Endodermal cell (in vitro differentiated cells): Measurements from ENCODE around the gene ZMAT5. TPM values are rescaled to one million over a fixed set of nuclear protein-coding genes. Genes with fewer than 3 reads are reported as not detected.

Experiments
- DNase-seq: peaks from one replicate; pipeline ENCODE4 v3.0.0-alpha.2; 2017
- H3K27ac ChIP-seq: 2 replicates; pipeline ENCODE4 v1.5.1; 2013; ENCODE audit warnings: mild to moderate bottlenecking, low read depth, low read length, moderate library complexity
- H3K27me3 ChIP-seq: 2 replicates; pipeline ENCODE4 v1.6.1; 2013; ENCODE audit warnings: mild to moderate bottlenecking, low read length, moderate library complexity; ENCODE audit not compliant: insufficient read depth, control insufficient read depth, poor library complexity, severe bottlenecking
- H3K36me3 ChIP-seq: 2 replicates; pipeline ENCODE4 v1.7.0; 2013; ENCODE audit warnings: mild to moderate bottlenecking, low read length, moderate library complexity; ENCODE audit not compliant: control insufficient read depth, insufficient read depth
- H3K4me1 ChIP-seq: one replicate; pipeline ENCODE4 v1.7.0; 2013; ENCODE audit warnings: low read length; ENCODE audit not compliant: control insufficient read depth, insufficient read depth
- H3K4me3 ChIP-seq: 2 replicates; pipeline ENCODE4 v1.5.1; 2013; ENCODE audit warnings: mild to moderate bottlenecking, low read length, moderate library complexity
- H3K9ac ChIP-seq: 2 replicates; pipeline ENCODE4 v1.6.1; 2013; ENCODE audit warnings: mild to moderate bottlenecking, low read length, moderate library complexity; ENCODE audit not compliant: poor library complexity, severe bottlenecking; ENCODE audit errors: extremely low read depth
- H3K9me3 ChIP-seq: 2 replicates; pipeline ENCODE4 v1.6.1; 2013; ENCODE audit warnings: mild to moderate bottlenecking, low read length, moderate library complexity; ENCODE audit not compliant: control insufficient read depth
- H3K27ac Mint-ChIP-seq: 2 replicates; pipeline ENCODE4 v1.8.0; 2020; ENCODE audit warnings: mixed read lengths
- H3K27me3 Mint-ChIP-seq: 2 replicates; pipeline ENCODE4 v1.8.0; 2021; ENCODE audit warnings: mild to moderate bottlenecking, mixed read lengths; ENCODE audit not compliant: insufficient read depth
- H3K36me3 Mint-ChIP-seq: 2 replicates; pipeline ENCODE4 v1.8.0; 2020; ENCODE audit warnings: low read depth, mixed read lengths
- H3K4me1 Mint-ChIP-seq: 2 replicates; pipeline ENCODE4 v1.8.0; 2020; ENCODE audit warnings: mixed read lengths
- H3K4me3 Mint-ChIP-seq: 2 replicates; pipeline ENCODE4 v1.8.0; 2020; ENCODE audit warnings: mild to moderate bottlenecking, moderate library complexity, mixed read lengths
- H3K9me3 Mint-ChIP-seq: 2 replicates; pipeline ENCODE4 v1.8.0; 2020; ENCODE audit warnings: mild to moderate bottlenecking, mixed read lengths
- CTCF ChIP-seq: fragments of 200-600 bp; sonication (generic); conservative IDR thresholded peaks from 2 replicates; pipeline ENCODE4 v1.5.0; 2021; ENCODE audit warnings: antibody characterized with exemption, mild to moderate bottlenecking
- WGBS, 2 experiments: methylation state at CpG; one replicate each; pipeline versions ENCODE4 v1.1.5 to v1.1.7; 2013; ENCODE audit warnings: missing lambda C conversion rate in 2 of 2, mixed read lengths in 1 of 2; ENCODE audit not compliant: insufficient coverage in 1 of 2, insufficient read length in 1 of 2; 5-methylcytosine and 5-hydroxymethylcytosine counted together
- total RNA-seq, 2 donors: library from RNA; stranded (reverse); fragmentation: NEBNext Ultra II Directional in 1 of 2; extraction: Animal tissue kit (Norgen Biotek cat#: 25700) in 1 of 2; gene quantifications; 2 replicates in 1 of 2; 3 replicates in 1 of 2; pipeline ENCODE4 v1.2.1, GENCODE V29; 2021

ZMAT5 gene
- total RNA-seq, 2 donors from 2014 or later = 15.5 to 22.5 TPM

- no peak overlapping the region for H3K27ac ChIP-seq
- no peak overlapping the region for H3K4me3 Mint-ChIP-seq
- no peak for TF ChIP-seq CTCF
- H3K36me3 ChIP-seq = no peaks in the 10 kb centered on the region
- no peak overlapping the region for H3K27ac Mint-ChIP-seq
- H3K9ac ChIP-seq = no peak overlapping the region
- no peaks in the 10 kb centered on the region for H3K9me3 ChIP-seq
- H3K27me3 ChIP-seq = no peaks in the 10 kb centered on the region
- no peaks in the 10 kb centered on the region for H3K9me3 Mint-ChIP-seq
- no peak overlapping the region for H3K4me3 ChIP-seq
- DNase-seq = no peak
- 92 to 96% methylated on average over 9 to 15 of the region's 15 CpGs for WGBS, 2 experiments
- no peaks in the 10 kb centered on the region for H3K4me1 ChIP-seq
- peaks cover 26% of the 10 kb centered on the region for H3K27me3 Mint-ChIP-seq
- H3K36me3 Mint-ChIP-seq = no peaks in the 10 kb centered on the region
- H3K4me1 Mint-ChIP-seq = no peaks in the 10 kb centered on the region
Measured at GRCh38 chr22:29710193-29710592, 56.6 kb downstream of the ZMAT5 start.

- peaks cover 21% of the 10 kb centered on the region for H3K4me1 ChIP-seq
- Mint-ChIP-seq H3K27ac (no peak overlapping the region), H3K36me3 (no peaks in the 10 kb centered on the region), H3K27me3 (peaks cover 30% of the 10 kb centered on the region), H3K4me1 (peaks cover 8% of the 10 kb centered on the region), H3K9me3 (no peaks in the 10 kb centered on the region), H3K4me3 (no peak overlapping the region)
- H3K27ac ChIP-seq = peak overlapping the region; percentile 38
- H3K36me3 ChIP-seq = no peaks in the 10 kb centered on the region
- 83 to 87% methylated on average over 3 to 5 of the region's 5 CpGs for WGBS, 2 experiments
- H3K9ac ChIP-seq = no peak overlapping the region
- no peak overlapping the region for H3K4me3 ChIP-seq
- H3K9me3 ChIP-seq = no peaks in the 10 kb centered on the region
- TF ChIP-seq CTCF = no peak
- DNase-seq = no peak
- H3K27me3 ChIP-seq = peaks cover 9% of the 10 kb centered on the region
Measured at GRCh38 chr22:29707471-29707870, 59.3 kb downstream of the ZMAT5 start.

GRCh38 chr22:29707010-29707409, 59.8 kb downstream of the ZMAT5 start:
- H3K27me3 Mint-ChIP-seq = peaks cover 30% of the 10 kb centered on the region
- no peak overlapping the region for H3K27ac Mint-ChIP-seq
- no peak overlapping the region for H3K9ac ChIP-seq
- no peaks in the 10 kb centered on the region for H3K9me3 Mint-ChIP-seq
- no peak for TF ChIP-seq CTCF
- H3K4me3 Mint-ChIP-seq = no peak overlapping the region
- WGBS, 2 experiments = 81 to 89% methylated on average over 14 to 18 of the region's 18 CpGs
- no peak overlapping the region for H3K4me3 ChIP-seq
- peaks cover 9% of the 10 kb centered on the region for H3K27me3 ChIP-seq
- H3K27ac ChIP-seq = peak overlapping the region; percentile 72
- H3K36me3 ChIP-seq = no peaks in the 10 kb centered on the region
- no peaks in the 10 kb centered on the region for H3K36me3 Mint-ChIP-seq
- H3K4me1 Mint-ChIP-seq = peaks cover 9% of the 10 kb centered on the region
- no peaks in the 10 kb centered on the region for H3K9me3 ChIP-seq
- no peak for DNase-seq
- H3K4me1 ChIP-seq = peaks cover 24% of the 10 kb centered on the region
